Measurements from ENCODE around the gene PRTN3. TPM values are rescaled to one million over a fixed set of nuclear protein-coding genes. Genes with fewer than 3 reads are reported as not detected.
"Not testable (repeated sequence)": the region's sequence is repeated elsewhere in the genome, so short reads cannot be mapped to it uniquely, and the experiment has no call there.

PRTN3 gene
- total RNA-seq, 1 donor from 2014 or later: 0.71 TPM

DNA sequence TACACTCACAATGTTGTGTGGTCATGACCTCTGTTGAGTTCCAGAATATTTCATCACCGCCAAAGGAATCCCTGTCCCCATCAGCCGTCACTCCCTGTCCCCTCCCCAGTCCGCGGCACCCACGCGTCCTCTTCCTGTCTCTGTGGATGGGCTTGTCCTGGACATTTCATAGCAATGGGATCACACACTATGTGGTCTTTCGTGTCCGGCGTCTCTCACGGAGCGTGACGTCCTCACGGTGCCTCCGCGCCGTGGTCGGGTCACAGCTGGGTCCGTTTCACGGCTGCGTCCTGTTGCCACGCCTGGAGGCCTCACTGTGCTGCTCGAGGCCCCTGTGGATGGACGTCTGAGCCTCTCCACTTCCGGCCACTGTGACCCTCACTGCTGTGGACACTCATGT, 6.6 kb upstream of the PRTN3 start:
- DNase-seq (ENCODE audit: low spot score) (no peak), ATAC-seq (no peak)
- intact Hi-C loops (cut with DNase I): no loop called here

DNA sequence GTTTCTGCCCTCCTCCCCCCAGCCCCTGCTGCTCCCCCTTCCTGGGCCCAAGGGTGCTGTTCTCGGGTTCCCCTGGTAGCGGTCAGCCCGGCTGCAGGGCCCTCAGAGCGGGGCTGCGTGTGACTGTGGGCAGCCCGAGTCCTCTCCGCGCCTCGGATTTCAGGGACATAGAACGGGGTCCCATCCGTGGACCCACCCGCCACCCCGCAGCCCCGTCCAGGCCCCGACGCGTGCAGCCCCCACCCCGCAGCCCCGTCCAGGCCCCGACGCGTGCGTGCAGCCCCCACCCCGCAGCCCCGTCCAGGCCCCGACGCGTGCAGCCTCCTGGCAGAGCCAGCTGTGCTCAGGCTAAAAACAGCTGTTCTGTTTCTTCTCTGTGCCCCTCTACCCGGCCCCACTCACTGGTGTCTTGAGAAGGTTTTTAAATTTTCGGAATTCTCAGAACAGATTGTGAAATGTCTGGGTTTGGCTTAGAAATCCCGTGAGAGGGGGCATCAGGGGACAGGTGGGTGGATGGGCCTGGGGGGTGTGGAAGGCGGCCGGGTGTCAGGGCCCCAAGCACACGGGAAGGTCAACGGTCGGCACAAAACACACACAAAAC, 5.5 kb upstream of the PRTN3 start:
- peak; percentile 61 for ATAC-seq
- no peak for DNase-seq (ENCODE audit: low spot score)
- intact Hi-C loops (cut with DNase I): no loop called here

DNA sequence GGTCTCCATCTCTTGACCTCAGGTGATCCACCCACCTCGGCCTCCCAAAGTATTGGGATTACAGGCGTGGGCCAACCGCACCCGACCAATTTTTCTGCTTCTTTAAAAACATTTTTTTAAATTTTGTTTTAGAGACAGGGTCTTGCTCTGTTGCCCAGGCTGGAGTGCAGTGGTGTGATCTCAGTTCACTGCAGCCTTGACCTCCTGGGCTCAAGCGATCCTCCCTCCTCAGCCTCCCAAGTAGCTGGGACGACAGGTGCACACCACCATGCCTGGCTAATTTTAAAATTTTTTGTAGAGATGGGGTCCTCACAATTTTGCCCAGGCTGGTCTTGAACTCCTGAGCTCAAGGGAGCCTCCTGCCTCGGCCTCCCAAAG, 2.0 kb downstream of the PRTN3 start:
- DNase-seq (ENCODE audit: low spot score); ATAC-seq; intact Hi-C loops (cut with DNase I): not testable (repeated sequence)

DNA sequence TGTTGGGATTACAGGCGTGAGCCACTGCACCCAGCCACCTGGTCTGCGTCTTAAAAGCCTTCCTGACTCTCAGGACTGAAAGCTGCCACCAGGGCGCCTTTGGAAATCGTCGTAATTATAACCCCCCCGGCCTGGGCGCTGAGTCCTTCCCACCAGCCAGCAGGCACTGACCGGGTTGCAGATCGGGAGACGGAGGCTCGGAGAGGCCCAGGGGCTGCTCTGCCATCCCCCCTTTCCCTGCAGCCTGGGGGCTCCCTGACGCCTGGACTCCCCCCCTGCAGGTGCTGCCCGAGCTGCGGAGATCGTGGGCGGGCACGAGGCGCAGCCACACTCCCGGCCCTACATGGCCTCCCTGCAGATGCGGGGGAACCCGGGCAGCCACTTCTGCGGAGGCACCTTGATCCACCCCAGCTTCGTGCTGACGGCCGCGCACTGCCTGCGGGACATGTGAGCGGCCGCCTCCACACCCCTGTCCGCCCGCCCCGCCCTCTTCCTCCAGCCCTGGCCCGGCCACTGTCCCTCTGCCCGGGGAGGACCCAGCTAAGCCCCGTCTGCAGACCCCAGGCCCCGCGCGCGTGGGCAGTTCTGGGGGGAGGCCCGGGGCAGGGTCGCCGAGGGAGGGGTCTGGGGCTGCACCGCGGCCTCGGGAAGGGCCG, 2.5 kb downstream of the PRTN3 start:
- ATAC-seq: peak; percentile 40
- DNase-seq (ENCODE audit: low spot score): peak; percentile 72

DNA sequence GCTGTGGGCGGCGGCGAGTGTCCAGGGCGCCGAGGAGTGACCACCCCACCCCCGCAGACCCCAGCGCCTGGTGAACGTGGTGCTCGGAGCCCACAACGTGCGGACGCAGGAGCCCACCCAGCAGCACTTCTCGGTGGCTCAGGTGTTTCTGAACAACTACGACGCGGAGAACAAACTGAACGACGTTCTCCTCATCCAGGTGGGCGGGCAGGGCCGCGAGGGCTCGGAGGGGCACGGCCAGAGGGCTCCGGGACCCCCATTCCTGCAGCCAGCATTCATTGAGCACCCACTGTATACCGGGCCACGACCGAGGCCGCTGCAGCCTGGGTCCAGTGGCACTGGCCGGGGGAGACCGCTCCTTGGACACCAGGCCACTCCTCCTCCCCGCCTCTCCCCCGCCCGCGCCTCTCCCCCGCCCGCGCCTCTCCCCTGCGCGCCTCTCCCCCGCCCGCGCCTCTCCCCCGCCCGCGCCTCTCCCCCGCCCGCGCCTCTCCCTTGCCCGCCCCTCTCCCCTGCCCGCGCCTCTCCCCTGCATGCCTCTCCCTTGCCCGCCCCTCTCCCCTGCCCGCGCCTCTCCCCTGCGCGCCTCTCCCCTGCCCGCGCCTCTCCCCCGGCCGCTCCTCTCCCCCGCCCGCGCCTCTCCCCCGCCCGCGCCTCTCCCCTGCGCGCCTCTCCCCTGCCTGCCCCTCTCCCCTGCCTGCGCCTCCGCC, 3.2 kb downstream of the PRTN3 start:
- intact Hi-C loops (cut with DNase I): no loop called here
- ATAC-seq (no peak), DNase-seq (ENCODE audit: low spot score) (no peak)

More for the DNA sequence above, 2.5 kb downstream of the PRTN3 start:
- intact Hi-C loops (cut with DNase I): no loop called here

DNA sequence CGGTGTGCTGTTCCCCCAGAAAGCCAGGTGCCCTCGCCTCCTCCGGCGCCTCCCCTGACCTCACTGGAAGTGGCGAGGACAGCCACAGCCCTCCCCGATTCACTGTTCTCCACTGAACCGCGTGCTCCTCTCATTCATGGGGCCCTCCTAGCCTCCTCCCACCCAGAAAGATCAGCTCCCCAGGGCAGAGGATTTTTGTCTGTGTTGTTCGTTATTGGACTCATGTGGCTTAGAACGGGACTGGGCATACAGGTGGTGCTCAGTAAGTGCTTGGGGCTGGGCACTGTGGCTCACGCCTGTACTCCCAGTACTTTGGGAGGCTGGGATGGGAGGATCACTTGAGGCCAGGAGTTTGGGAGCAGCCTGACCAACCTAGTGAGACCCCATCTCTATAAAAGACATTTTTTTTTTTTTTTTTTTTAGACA, 3.8 kb downstream of the PRTN3 start:
- ATAC-seq (peak; percentile 31), DNase-seq (ENCODE audit: low spot score) (no peak)
- intact Hi-C loops (cut with DNase I): no loop called here

DNA sequence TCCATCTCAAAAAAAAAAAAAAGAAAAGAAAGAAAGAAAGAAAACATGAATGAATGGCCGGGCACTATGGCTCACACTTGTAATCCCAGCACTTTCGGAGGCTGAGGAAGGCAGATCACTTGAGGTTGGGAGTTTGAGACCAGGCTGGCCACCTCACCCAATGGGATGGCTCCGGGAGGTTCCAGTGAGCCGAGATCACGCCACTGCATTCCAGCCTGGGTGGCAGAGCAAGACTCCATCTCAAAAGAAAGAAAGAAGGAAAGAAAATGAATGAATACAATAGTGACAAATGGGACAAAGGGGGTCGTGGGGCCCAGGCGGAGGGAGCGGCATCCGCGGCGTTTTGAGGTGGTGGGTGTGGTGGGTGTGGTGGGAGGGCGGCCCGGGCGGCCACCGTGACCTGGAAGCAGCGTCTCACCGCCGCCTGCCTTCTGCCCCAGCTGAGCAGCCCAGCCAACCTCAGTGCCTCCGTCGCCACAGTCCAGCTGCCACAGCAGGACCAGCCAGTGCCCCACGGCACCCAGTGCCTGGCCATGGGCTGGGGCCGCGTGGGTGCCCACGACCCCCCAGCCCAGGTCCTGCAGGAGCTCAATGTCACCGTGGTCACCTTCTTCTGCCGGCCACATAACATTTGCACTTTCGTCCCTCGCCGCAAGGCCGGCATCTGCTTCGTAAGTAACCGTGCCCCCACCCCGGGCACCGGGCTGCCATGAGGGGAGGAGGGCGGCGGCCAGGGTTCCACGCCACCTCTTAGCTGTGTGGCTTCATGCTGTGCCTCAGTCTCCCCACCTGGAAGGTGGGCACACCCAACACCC, 5.1 kb downstream of the PRTN3 start:
- intact Hi-C loops (cut with DNase I): no loop called here
- DNase-seq (ENCODE audit: low spot score) (no peak), ATAC-seq (no peak)

DNA sequence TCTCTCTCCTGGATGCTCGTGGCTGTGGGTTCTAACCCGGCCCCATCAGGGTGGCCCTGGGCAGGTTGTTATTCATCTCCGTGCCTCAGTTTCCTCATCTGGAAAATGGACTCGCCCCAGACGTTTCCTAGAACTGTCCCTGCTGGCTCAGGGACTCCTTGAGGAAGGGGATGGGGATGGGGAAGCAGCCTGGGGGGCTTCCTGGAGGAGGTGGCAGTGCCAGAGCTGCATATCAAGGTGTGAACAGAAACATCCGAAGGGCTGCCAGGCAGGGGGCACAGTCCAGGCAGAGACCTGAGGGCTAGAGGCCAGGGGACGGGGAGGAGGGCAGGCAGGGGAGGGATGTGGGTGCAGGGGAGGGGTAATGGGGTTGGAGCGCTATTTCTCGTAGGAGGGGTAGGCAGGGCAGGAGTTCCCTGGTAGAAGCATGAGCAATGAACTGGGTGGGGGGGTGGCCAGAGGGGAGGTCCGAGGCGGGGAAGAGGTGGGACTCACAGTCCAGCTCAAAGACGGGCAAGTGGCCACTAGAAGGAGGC, 7.7 kb downstream of the PRTN3 start:
- ATAC-seq (no peak), DNase-seq (ENCODE audit: low spot score) (no peak)
- intact Hi-C loops (cut with DNase I): no loop called here

DNA sequence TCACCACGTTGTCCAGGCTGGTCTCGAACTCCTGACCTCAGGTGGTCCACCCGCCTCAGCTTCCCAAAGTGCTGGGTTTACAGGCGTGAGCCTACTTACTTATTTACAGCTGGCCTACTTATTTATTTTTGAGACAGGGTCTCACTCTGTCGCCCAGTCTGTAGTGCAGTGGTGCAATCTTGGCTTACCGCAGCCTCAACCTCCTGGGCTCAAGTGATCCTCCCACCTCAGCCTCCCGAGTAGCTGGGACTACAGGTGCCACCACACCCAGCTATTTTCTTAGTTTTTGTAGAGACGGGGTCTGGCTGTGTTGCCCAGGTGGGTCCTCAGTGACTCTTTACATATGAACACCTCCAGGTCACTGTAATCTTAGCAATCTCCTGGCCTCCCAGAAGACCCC, 8.4 kb downstream of the PRTN3 start:
- intact Hi-C loops (cut with DNase I): not testable (repeated sequence)

DNA sequence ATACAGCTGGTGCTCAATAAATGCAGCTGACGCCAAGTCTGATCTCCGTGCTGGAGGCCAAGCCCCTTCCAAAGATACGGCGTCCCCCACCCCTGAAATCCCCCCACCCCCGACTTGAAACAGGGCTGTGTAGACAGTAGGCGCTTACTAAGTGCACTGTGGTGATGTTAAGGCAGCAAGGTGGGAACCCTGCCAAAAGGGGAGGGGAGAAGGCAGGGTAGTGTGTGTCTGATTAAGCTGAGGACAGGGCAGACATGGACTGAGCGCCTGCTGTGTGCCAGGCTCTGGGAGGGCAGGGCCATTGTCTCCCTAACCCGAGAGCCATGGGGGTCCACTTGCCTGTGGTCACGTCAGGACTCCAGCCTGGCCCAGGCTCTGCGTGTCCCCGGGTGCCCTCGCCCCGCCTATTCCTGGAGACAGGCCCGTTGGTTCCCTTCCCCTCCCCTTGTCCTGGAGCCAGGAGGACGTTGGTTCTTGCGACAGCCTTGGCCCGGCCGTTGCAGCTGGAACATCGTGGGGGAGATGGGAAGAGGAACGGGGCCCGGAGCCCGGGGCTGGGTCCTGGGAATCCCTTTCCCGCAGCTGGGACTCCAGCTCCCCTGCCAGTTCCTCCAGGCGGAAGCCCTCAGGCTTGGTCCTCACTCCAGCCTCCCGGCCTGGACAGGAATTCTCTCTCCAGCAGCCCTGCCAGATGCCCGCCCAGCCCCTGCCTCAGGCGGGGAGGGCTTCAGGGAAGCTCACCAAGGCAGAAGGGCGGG, 9.6 kb downstream of the PRTN3 start:
- intact Hi-C loops (cut with DNase I): no loop called here
- DNase-seq (ENCODE audit: low spot score) (peak; percentile 92), ATAC-seq (peak; percentile 95)

More for the DNA sequence above, 8.4 kb downstream of the PRTN3 start:
- not testable (repeated sequence) for ATAC-seq; DNase-seq (ENCODE audit: low spot score)

DNA sequence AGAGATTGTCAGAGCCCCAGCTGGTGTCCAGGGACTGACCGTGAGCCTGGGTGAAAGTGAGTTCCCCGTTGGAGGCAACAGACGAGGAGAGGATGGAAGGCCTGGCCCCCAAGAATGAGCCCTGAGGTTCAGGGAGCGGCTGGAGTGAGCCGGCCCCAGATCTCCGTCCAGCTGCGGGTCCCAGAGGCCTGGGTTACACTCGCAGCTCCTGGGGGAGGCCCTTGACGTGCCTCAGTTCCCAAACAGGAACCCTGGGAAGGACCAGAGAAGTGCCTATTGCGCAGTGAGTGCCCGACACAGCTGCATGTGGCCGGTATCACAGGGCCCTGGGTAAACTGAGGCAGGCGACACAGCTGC, 10.2 kb downstream of the PRTN3 start:
- intact Hi-C loops (cut with DNase I): no loop called here
- no peak for DNase-seq (ENCODE audit: low spot score)
- no peak for ATAC-seq

DNA sequence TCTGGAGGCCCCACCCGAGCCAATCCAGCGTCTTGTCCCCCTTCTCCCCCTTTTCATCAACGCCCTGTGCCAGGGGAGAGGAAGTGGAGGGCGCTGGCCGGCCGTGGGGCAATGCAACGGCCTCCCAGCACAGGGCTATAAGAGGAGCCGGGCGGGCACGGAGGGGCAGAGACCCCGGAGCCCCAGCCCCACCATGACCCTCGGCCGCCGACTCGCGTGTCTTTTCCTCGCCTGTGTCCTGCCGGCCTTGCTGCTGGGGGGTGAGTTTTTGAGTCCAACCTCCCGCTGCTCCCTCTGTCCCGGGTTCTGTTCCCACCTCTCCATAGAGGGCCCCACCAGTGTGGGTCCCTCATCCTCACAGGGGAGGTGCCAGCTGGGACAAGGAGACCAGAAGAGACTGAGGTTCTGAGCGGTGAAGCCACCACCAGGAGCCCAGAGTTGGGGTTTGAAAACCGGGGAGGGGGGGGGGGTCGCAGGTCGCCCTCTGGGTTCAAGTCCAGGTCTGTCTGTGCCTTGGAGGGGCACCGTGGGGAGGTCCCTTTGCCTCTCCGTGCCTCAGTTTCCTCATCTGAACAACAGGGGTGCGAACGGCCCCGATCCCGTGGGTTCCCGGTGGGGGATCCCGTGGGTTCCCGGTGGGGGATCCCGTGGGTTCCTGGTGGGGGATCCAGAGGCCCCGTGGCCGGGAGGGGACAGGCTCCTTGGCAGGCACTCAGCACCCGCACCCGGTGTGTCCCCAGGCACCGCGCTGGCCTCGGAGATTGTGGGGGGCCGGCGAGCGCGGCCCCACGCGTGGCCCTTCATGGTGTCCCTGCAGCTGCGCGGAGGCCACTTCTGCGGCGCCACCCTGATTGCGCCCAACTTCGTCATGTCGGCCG, 11.6 kb downstream of the PRTN3 start, which contains the start of gene ELANE:
Gene ELANE, plus strand, starts transcription at position 168 of the 878 bp plus-strand sequence. Its CDS starts 26 bp downstream, at position 194.
- intact Hi-C loops (cut with DNase I): no loop called here
- no peak for ATAC-seq

DNA sequence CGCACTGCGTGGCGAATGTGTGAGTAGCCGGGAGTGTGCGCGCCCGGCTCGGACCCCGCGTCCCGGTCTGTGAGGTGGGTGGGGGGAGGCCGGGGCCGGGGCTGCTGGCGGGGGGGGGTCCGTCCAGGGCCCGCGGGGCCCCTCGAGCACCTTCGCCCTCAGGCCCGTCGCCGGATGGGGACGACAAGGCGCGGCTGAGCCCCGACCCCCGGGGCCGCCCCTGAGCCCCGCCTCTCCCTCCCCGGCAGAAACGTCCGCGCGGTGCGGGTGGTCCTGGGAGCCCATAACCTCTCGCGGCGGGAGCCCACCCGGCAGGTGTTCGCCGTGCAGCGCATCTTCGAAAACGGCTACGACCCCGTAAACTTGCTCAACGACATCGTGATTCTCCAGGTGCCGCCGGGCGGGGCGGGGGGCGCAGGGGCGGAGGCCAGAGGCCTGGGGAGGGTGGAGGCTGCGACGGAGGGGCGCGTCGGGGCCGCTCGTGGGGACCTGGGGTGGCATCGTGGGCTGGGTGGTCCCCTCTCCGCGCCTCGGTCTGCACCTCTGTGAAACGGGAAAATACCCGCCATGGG, 12.3 kb downstream of the PRTN3 start:
- DNase-seq (ENCODE audit: low spot score) (no peak), ATAC-seq (no peak)
- intact Hi-C loops (cut with DNase I): no loop called here

More for the DNA sequence above, 11.6 kb downstream of the PRTN3 start, which contains the start of gene ELANE:
- DNase-seq (ENCODE audit: low spot score): no peak

DNA sequence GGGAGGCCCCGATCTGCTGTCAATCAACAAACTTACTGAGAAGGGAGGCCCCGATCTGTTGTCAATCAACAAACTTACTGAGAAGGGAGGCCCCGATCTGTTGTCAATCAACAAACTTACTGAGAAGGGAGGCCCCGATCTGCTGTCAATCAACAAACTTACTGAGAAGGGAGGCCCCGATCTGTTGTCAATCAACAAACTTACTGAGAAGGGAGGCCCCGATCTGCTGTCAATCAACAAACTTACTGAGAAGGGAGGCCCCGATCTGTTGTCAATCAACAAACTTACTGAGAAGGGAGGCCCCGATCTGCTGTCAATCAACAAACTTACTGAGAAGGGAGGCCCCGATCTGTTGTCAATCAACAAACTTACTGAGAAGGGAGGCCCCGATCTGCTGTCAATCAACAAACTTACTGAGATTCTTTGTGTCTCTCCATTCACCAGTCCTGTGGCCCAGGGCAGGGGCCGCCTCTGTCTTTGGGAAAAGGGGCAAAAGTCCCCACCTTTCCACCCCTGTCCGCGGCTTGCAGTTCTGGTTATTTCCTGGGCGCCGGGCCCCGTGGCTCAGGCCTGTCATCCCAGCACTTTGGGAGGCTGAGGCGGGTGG, 12.9 kb downstream of the PRTN3 start:
- DNase-seq (ENCODE audit: low spot score); ATAC-seq; intact Hi-C loops (cut with DNase I): not testable (repeated sequence)

DNA sequence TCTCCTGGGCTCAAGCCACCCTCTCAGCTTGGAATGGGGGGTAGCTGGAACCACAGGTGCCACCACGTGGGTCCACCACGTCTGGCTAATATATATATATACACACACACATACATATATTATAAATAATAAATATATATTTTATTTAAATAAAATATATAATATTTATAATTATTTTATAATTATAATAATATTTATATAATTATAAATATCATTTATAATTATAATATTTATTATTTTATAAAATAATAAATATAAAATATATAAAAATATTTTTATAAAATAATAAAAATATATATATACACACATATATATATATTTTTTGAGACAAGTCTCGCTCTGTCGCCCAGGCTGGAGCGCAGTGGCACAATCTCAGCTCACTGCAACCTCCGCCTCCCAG, 13.8 kb downstream of the PRTN3 start:
- intact Hi-C loops (cut with DNase I): no loop called here
- no peak for ATAC-seq

DNA sequence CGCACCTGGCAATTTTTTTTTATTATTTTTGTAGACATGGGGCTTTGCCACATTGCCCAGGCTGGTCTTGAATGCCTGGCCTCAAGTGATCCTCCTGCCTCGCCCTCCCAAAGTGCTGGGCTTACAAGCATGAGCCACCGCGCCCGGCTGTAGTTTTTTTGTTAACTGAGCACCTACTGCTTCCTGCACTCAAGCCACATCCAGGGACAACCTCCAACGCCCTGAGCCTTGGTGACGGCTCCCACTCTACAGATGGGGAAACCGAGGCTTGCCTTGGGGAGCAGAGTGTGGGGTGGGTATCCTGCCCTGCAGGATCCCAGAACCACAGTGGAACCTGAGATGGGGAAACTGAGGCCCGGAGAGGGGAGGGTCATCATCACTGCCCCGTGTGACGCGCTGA, 14.3 kb downstream of the PRTN3 start:
- intact Hi-C loops (cut with DNase I): no loop called here
- DNase-seq (ENCODE audit: low spot score) (no peak), ATAC-seq (no peak)

More for the DNA sequence above, 13.8 kb downstream of the PRTN3 start:
- no peak for DNase-seq (ENCODE audit: low spot score)

Measured in sciatic nerve (tissue), 2 donors.